GM23338 (cell line): ENCODE data around the gene FMO2. TPM values are rescaled to one million over a fixed set of nuclear protein-coding genes. Genes with fewer than 3 reads are reported as not detected.

Source experiments
- ATAC-seq: fragments of 200-7000 bp; cut with Tn5 transposase; 3 replicates; pipeline ENCODE4 v1.9.1; 2020
- DNase-seq: peaks from one replicate; pipeline ENCODE4 v3.0.0-alpha.2; 2015; ENCODE audit warnings: low spot score
- H2AFZ ChIP-seq: fragments of 200-600 bp; sonication (generic); 2 replicates; pipeline ENCODE4 v1.8.0; 2016; ENCODE audit warnings: antibody characterized with exemption, mild to moderate bottlenecking, moderate library complexity
- H3F3A ChIP-seq: fragments of 200-600 bp; sonication (generic); replicated peaks from 2 replicates; pipeline ENCODE4 v1.8.0; 2017; ENCODE audit warnings: antibody characterized with exemption, mixed run types, low read depth
- H3K27ac ChIP-seq: fragments of 200-600 bp; sonication (generic); 2 replicates; pipeline ENCODE4 v1.6.1; 2016; ENCODE audit warnings: low read depth
- H3K27me3 ChIP-seq: fragments of 200-600 bp; sonication (generic); 2 replicates; pipeline ENCODE4 v1.8.0; 2016; ENCODE audit warnings: mild to moderate bottlenecking, mixed run types, moderate library complexity; ENCODE audit not compliant: insufficient read depth
- H3K36me3 ChIP-seq: fragments of 200-600 bp; sonication (generic); 2 replicates; pipeline ENCODE4 v1.8.0; 2016; ENCODE audit warnings: mild to moderate bottlenecking; ENCODE audit not compliant: insufficient read depth
- H3K4me1 ChIP-seq: fragments of 200-600 bp; sonication (generic); 2 replicates; pipeline ENCODE4 v1.8.0; 2016; ENCODE audit warnings: mild to moderate bottlenecking, moderate library complexity; ENCODE audit not compliant: insufficient read depth
- H3K4me2 ChIP-seq: fragments of 200-600 bp; sonication (generic); 2 replicates; pipeline ENCODE4 v1.7.1; 2017; ENCODE audit warnings: mixed run types
- H3K4me3 ChIP-seq: fragments of 200-600 bp; sonication (generic); 2 replicates; pipeline ENCODE4 v1.6.1; 2016; ENCODE audit warnings: mixed run types
- H3K79me2 ChIP-seq: fragments of 200-600 bp; sonication (generic); replicated peaks from 2 replicates; pipeline ENCODE4 v1.8.0; 2017; ENCODE audit warnings: mild to moderate bottlenecking; ENCODE audit not compliant: insufficient read depth
- H3K9me2 ChIP-seq: fragments of 200-600 bp; sonication (generic); 2 replicates; pipeline ENCODE4 v1.8.0; 2017; ENCODE audit not compliant: insufficient read depth
- H4K20me1 ChIP-seq: fragments of 200-600 bp; sonication (generic); replicated peaks from 2 replicates; pipeline ENCODE4 v1.8.0; 2017; ENCODE audit warnings: mild to moderate bottlenecking; ENCODE audit not compliant: insufficient read depth
- H3K27ac Mint-ChIP-seq: 2 replicates; pipeline ENCODE4 v1.8.0; 2020; ENCODE audit warnings: inconsistent platforms, mild to moderate bottlenecking, moderate library complexity, mixed read lengths
- H3K27me3 Mint-ChIP-seq: 3 replicates; pipeline ENCODE4 v1.8.0; 2022; ENCODE audit warnings: low read depth, mild to moderate bottlenecking, moderate library complexity, mixed read lengths, inconsistent platforms; ENCODE audit not compliant: insufficient read depth, poor library complexity
- H3K36me3 Mint-ChIP-seq: 3 replicates; pipeline ENCODE4 v1.8.0; 2021; ENCODE audit warnings: low read depth, mild to moderate bottlenecking, inconsistent platforms, moderate library complexity, mixed read lengths
- H3K4me1 Mint-ChIP-seq: 3 replicates; pipeline ENCODE4 v1.8.0; 2020; ENCODE audit warnings: mild to moderate bottlenecking, inconsistent platforms, mixed read lengths
- H3K4me3 Mint-ChIP-seq: 3 replicates; pipeline ENCODE4 v1.8.0; 2021; ENCODE audit warnings: moderate library complexity, mild to moderate bottlenecking, inconsistent platforms, mixed read lengths
- H3K9me3 Mint-ChIP-seq: 3 replicates; pipeline ENCODE4 v1.8.0; 2020; ENCODE audit warnings: moderate library complexity, mild to moderate bottlenecking, inconsistent platforms, mixed read lengths
- CREB1 ChIP-seq: fragments of 250-450 bp; sonication (Bioruptor Pico); IDR thresholded peaks from 2 replicates; pipeline ENCODE4 v1.5.0; 2020; ENCODE audit warnings: low read depth, mild to moderate bottlenecking, moderate library complexity
- EZH2 ChIP-seq: fragments of 200-600 bp; sonication (generic); IDR thresholded peaks from one replicate; pipeline ENCODE4 v1.8.0; 2017; ENCODE audit warnings: antibody characterized with exemption, mild to moderate bottlenecking, low read depth; ENCODE audit not compliant: unreplicated experiment
- EZH2phosphoT487 ChIP-seq: fragments of 200-600 bp; sonication (generic); IDR thresholded peaks from one replicate; pipeline ENCODE4 v1.8.1; 2018; ENCODE audit warnings: antibody characterized with exemption; ENCODE audit not compliant: unreplicated experiment
- JUNB ChIP-seq: IDR thresholded peaks from one replicate; pipeline ENCODE4 v1.6.1; 2016; ENCODE audit warnings: antibody characterized with exemption; ENCODE audit not compliant: unreplicated experiment
- NANOG ChIP-seq: IDR thresholded peaks from 2 replicates; pipeline ENCODE4 v1.6.1; 2016; ENCODE audit warnings: antibody characterized with exemption, borderline replicate concordance
- POLR2AphosphoS5 ChIP-seq: IDR thresholded peaks from 2 replicates; pipeline ENCODE4 v1.6.1; 2016; ENCODE audit warnings: antibody characterized with exemption, low read depth
- STAT1 ChIP-seq: IDR thresholded peaks from one replicate; pipeline ENCODE4 v1.6.1; 2016; ENCODE audit warnings: antibody characterized with exemption; ENCODE audit not compliant: unreplicated experiment
- ZNF114 ChIP-seq: fragments of 250-450 bp; sonication (Bioruptor Pico); IDR thresholded peaks from 2 replicates; pipeline ENCODE4 v1.5.0; 2020; ENCODE audit warnings: mild to moderate bottlenecking, moderate library complexity
- ZNF331 ChIP-seq: fragments of 250-450 bp; sonication (Bioruptor Pico); IDR thresholded peaks from 2 replicates; pipeline ENCODE4 v1.5.0; 2020; ENCODE audit warnings: low read depth, mild to moderate bottlenecking, moderate library complexity
- polyA plus RNA-seq: library from polyadenylated mRNA; unstranded; fragments of >200 nt; fragmentation: Nextera tagmentation; extraction: Ambion mirVana; gene quantifications from 2 replicates; pipeline ENCODE4 v1.2.1, GENCODE V29; 2016
- total RNA-seq: library from RNA; depleted of rRNA; stranded (reverse); fragments of >200 nt; shearing (Covaris generic); gene quantifications from 2 replicates; pipeline ENCODE4 v1.2.3, GENCODE V29; 2014
- TF ChIP-seq, protein P1 (sequence below): IDR thresholded peaks from 2 replicates; pipeline ENCODE4 v1.6.1; 2016; ENCODE audit warnings: antibody characterized with exemption
- TF ChIP-seq, protein P2 (sequence below): fragments of 250-450 bp; sonication (Bioruptor Pico); IDR thresholded peaks from 2 replicates; pipeline ENCODE4 v1.5.0; 2020; ENCODE audit warnings: mild to moderate bottlenecking, moderate library complexity
- TF ChIP-seq, protein P3 (sequence below), 2 experiments: fragments of 200-600 bp in 1 of 2; sonication (generic) in 1 of 2; conservative IDR thresholded peaks; 2 replicates each; pipeline versions ENCODE4 v1.5.1 to v1.6.1; 2016 to 2017; ENCODE audit warnings: antibody characterized with exemption in 2 of 2, low read depth in 2 of 2, mild to moderate bottlenecking in 2 of 2, moderate library complexity in 1 of 2
- TF ChIP-seq, protein P4 (sequence below): IDR thresholded peaks from one replicate; pipeline ENCODE4 v1.6.1; 2018; ENCODE audit warnings: antibody characterized with exemption; ENCODE audit not compliant: unreplicated experiment

The FMO2 gene
- total and polyA plus RNA-seq, 2 experiments from 2014 or later, result 0.31 TPM; not detected in 1

DNA sequence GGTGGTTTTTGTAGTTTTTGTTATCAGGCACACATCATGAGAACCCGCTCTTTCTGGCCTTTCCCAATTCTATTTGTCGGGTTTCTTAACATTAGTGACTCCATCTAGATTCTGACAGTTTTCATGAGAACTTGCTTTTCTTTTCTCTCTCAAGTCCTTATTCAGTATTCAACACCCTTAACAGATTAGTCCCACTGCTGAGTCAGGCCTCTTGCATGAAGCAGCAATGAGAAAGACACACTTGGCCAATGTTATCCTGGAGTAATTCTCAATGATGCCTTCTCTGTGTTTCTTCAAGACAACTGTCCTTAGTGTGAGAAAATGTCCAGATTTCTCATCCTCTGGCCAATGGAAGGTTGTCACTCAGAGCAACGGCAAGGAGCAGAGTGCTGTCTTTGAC, 11.3 kb downstream of the FMO2 start:
- no peaks in the 10 kb centered on the region for H4K20me1 ChIP-seq
- H3K4me1 Mint-ChIP-seq, result no peaks in the 10 kb centered on the region
- no peaks in the 10 kb centered on the region for H3K79me2 ChIP-seq
- no peaks in the 10 kb centered on the region for H3K36me3 ChIP-seq
- no peaks in the 10 kb centered on the region for H3K36me3 Mint-ChIP-seq
- no peak overlapping the region for H3K4me3 ChIP-seq
- no peaks in the 10 kb centered on the region for H3K27me3 Mint-ChIP-seq
- DNase-seq (no peak), ATAC-seq (no peak)
- no peaks in the 10 kb centered on the region for H3F3A ChIP-seq
- no peaks in the 10 kb centered on the region for H3K9me2 ChIP-seq
- TF ChIP-seq EZH2 (no peak), POLR2AphosphoS5 (no peak), EZH2phosphoT487 (no peak), NANOG (no peak), ZNF114 (CRISPR knock-in tag) (no peak), STAT1 (no peak), JUNB (no peak), ZNF331 (CRISPR knock-in tag) (no peak), CREB1 (CRISPR knock-in tag) (no peak)
- TF ChIP-seq, protein P1, sequence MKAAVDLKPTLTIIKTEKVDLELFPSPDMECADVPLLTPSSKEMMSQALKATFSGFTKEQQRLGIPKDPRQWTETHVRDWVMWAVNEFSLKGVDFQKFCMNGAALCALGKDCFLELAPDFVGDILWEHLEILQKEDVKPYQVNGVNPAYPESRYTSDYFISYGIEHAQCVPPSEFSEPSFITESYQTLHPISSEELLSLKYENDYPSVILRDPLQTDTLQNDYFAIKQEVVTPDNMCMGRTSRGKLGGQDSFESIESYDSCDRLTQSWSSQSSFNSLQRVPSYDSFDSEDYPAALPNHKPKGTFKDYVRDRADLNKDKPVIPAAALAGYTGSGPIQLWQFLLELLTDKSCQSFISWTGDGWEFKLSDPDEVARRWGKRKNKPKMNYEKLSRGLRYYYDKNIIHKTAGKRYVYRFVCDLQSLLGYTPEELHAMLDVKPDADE, result no peak
- TF ChIP-seq, protein P2, sequence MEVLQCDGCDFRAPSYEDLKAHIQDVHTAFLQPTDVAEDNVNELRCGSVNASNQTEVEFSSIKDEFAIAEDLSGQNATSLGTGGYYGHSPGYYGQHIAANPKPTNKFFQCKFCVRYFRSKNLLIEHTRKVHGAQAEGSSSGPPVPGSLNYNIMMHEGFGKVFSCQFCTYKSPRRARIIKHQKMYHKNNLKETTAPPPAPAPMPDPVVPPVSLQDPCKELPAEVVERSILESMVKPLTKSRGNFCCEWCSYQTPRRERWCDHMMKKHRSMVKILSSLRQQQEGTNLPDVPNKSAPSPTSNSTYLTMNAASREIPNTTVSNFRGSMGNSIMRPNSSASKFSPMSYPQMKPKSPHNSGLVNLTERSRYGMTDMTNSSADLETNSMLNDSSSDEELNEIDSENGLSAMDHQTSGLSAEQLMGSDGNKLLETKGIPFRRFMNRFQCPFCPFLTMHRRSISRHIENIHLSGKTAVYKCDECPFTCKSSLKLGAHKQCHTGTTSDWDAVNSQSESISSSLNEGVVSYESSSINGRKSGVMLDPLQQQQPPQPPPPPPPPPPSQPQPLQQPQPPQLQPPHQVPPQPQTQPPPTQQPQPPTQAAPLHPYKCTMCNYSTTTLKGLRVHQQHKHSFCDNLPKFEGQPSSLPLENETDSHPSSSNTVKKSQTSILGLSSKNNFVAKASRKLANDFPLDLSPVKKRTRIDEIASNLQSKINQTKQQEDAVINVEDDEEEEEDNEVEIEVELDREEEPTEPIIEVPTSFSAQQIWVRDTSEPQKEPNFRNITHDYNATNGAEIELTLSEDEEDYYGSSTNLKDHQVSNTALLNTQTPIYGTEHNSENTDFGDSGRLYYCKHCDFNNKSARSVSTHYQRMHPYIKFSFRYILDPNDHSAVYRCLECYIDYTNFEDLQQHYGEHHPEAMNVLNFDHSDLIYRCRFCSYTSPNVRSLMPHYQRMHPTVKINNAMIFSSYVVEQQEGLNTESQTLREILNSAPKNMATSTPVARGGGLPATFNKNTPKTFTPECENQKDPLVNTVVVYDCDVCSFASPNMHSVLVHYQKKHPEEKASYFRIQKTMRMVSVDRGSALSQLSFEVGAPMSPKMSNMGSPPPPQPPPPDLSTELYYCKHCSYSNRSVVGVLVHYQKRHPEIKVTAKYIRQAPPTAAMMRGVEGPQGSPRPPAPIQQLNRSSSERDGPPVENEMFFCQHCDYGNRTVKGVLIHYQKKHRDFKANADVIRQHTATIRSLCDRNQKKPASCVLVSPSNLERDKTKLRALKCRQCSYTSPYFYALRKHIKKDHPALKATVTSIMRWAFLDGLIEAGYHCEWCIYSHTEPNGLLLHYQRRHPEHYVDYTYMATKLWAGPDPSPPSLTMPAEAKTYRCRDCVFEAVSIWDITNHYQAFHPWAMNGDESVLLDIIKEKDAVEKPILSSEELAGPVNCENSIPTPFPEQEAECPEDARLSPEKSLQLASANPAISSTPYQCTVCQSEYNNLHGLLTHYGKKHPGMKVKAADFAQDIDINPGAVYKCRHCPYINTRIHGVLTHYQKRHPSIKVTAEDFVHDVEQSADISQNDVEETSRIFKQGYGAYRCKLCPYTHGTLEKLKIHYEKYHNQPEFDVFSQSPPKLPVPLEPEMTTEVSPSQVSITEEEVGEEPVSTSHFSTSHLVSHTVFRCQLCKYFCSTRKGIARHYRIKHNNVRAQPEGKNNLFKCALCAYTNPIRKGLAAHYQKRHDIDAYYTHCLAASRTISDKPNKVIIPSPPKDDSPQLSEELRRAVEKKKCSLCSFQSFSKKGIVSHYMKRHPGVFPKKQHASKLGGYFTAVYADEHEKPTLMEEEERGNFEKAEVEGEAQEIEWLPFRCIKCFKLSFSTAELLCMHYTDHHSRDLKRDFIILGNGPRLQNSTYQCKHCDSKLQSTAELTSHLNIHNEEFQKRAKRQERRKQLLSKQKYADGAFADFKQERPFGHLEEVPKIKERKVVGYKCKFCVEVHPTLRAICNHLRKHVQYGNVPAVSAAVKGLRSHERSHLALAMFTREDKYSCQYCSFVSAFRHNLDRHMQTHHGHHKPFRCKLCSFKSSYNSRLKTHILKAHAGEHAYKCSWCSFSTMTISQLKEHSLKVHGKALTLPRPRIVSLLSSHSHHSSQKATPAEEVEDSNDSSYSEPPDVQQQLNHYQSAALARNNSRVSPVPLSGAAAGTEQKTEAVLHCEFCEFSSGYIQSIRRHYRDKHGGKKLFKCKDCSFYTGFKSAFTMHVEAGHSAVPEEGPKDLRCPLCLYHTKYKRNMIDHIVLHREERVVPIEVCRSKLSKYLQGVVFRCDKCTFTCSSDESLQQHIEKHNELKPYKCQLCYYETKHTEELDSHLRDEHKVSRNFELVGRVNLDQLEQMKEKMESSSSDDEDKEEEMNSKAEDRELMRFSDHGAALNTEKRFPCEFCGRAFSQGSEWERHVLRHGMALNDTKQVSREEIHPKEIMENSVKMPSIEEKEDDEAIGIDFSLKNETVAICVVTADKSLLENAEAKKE (CRISPR knock-in tag), result no peak
- TF ChIP-seq, protein P3, sequence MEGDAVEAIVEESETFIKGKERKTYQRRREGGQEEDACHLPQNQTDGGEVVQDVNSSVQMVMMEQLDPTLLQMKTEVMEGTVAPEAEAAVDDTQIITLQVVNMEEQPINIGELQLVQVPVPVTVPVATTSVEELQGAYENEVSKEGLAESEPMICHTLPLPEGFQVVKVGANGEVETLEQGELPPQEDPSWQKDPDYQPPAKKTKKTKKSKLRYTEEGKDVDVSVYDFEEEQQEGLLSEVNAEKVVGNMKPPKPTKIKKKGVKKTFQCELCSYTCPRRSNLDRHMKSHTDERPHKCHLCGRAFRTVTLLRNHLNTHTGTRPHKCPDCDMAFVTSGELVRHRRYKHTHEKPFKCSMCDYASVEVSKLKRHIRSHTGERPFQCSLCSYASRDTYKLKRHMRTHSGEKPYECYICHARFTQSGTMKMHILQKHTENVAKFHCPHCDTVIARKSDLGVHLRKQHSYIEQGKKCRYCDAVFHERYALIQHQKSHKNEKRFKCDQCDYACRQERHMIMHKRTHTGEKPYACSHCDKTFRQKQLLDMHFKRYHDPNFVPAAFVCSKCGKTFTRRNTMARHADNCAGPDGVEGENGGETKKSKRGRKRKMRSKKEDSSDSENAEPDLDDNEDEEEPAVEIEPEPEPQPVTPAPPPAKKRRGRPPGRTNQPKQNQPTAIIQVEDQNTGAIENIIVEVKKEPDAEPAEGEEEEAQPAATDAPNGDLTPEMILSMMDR (conservative IDR thresholded peaks at IDR 0.05; ENCODE audit: low read depth in 2 of 2), result no peak
- TF ChIP-seq, protein P4, sequence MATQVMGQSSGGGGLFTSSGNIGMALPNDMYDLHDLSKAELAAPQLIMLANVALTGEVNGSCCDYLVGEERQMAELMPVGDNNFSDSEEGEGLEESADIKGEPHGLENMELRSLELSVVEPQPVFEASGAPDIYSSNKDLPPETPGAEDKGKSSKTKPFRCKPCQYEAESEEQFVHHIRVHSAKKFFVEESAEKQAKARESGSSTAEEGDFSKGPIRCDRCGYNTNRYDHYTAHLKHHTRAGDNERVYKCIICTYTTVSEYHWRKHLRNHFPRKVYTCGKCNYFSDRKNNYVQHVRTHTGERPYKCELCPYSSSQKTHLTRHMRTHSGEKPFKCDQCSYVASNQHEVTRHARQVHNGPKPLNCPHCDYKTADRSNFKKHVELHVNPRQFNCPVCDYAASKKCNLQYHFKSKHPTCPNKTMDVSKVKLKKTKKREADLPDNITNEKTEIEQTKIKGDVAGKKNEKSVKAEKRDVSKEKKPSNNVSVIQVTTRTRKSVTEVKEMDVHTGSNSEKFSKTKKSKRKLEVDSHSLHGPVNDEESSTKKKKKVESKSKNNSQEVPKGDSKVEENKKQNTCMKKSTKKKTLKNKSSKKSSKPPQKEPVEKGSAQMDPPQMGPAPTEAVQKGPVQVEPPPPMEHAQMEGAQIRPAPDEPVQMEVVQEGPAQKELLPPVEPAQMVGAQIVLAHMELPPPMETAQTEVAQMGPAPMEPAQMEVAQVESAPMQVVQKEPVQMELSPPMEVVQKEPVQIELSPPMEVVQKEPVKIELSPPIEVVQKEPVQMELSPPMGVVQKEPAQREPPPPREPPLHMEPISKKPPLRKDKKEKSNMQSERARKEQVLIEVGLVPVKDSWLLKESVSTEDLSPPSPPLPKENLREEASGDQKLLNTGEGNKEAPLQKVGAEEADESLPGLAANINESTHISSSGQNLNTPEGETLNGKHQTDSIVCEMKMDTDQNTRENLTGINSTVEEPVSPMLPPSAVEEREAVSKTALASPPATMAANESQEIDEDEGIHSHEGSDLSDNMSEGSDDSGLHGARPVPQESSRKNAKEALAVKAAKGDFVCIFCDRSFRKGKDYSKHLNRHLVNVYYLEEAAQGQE, result no peak
- H3K27ac ChIP-seq, result no peak overlapping the region
- H2AFZ ChIP-seq, result no peak overlapping the region
- H3K4me1 ChIP-seq, result no peaks in the 10 kb centered on the region
- H3K4me3 Mint-ChIP-seq, result no peak overlapping the region
- H3K9me3 Mint-ChIP-seq, result no peaks in the 10 kb centered on the region
- no peak overlapping the region for H3K4me2 ChIP-seq
- no peaks in the 10 kb centered on the region for H3K27me3 ChIP-seq
- H3K27ac Mint-ChIP-seq, result no peak overlapping the region; the same call in 1 of the 2 replicates
